ENCODE results near the gene DDX54.

The DDX54 gene

GRCh38 chr12:113185180-113186032 lies at the start of gene DDX54, which contains the start of gene RITA1:
Gene DDX54 (minus strand): TSS chr12:113185478. CDS start chr12:113185451, 27 bp downstream.
Gene RITA1 (plus strand): TSS chr12:113185721. CDS start chr12:113186747, 1,026 bp downstream.
- DNase-seq, result peak; percentile 49

- no peak for DNase-seq
These were observed 49.2 kb upstream of the DDX54 start for GRCh38 chr12:113234483-113234882.

- no peak for DNase-seq
These were observed 48.7 kb upstream of the DDX54 start for GRCh38 chr12:113233967-113234366.

- DNase-seq, result no peak
These were observed 47.7 kb upstream of the DDX54 start for GRCh38 chr12:113232840-113233585.

GRCh38 chr12:113232089-113232839 lies 47.0 kb upstream of the DDX54 start:
- DNase-seq, result no peak

- DNase-seq, result peak; percentile 81
These were observed 46.2 kb upstream of the DDX54 start for GRCh38 chr12:113231235-113232088.

- DNase-seq, result no peak
These were observed 45.3 kb upstream of the DDX54 start for GRCh38 chr12:113230315-113231234.

- no peak for DNase-seq
These were observed 43.2 kb upstream of the DDX54 start for GRCh38 chr12:113228394-113229028.

GRCh38 chr12:113227686-113228391 lies 42.6 kb upstream of the DDX54 start:
- no peak for DNase-seq

GRCh38 chr12:113226696-113227568 lies 41.7 kb upstream of the DDX54 start:
- DNase-seq, result no peak

GRCh38 chr12:113224955-113225354 lies 39.7 kb upstream of the DDX54 start:
- DNase-seq, result no peak

- DNase-seq, result peak; percentile 60
These were observed 37.7 kb upstream of the DDX54 start for GRCh38 chr12:113222730-113223531.

- no peak for DNase-seq
These were observed 36.9 kb upstream of the DDX54 start for GRCh38 chr12:113221997-113222729.

GRCh38 chr12:113221181-113221996 lies 36.1 kb upstream of the DDX54 start, which contains the start of gene TPCN1:
Gene TPCN1 (plus strand): TSS chr12:113221464. CDS start chr12:113226853, 5,389 bp downstream.
- peak; percentile 100 for DNase-seq

GRCh38 chr12:113220593-113221180 lies 35.4 kb upstream of the DDX54 start:
- no peak for DNase-seq

GRCh38 chr12:113216027-113216426 lies 30.7 kb upstream of the DDX54 start:
- no peak for DNase-seq
